HepG2 (cell line): ENCODE results near the gene UBE2C. TPM values are rescaled to one million over a fixed set of nuclear protein-coding genes. Genes with fewer than 3 reads are reported as not detected.
A peak's percentile ranks its signal among the peaks of the same experiment; 100 is the strongest.

Experiments used
- AGO1 ChIP-seq: fragments of 200-400 bp; formaldehyde crosslinking; IDR thresholded peaks from 2 replicates; pipeline ENCODE4 v1.6.1; 2017; ENCODE audit warnings: mild to moderate bottlenecking, low read depth, low read length, moderate library complexity; ENCODE audit not compliant: poor library complexity, severe bottlenecking
- BORCS8-MEF2B ChIP-seq: sonication (generic); formaldehyde crosslinking; IDR thresholded peaks from 2 replicates; pipeline ENCODE4 v1.8.0; 2022; ENCODE audit warnings: mild to moderate bottlenecking, missing genetic modification reagents
- EP300 ChIP-seq, 3 experiments: sonication (generic) in 1 of 3; formaldehyde crosslinking in 1 of 3; IDR thresholded peaks; 2 replicates each; pipeline versions ENCODE4 v1.5.1 to v1.6.1; 2011 to 2020; ENCODE audit warnings: low read depth in 2 of 3, low read length in 2 of 3, borderline replicate concordance in 1 of 3, improper control_type of control experiment in 1 of 3, mild to moderate bottlenecking in 1 of 3, missing genetic modification reagents in 1 of 3, moderate library complexity in 1 of 3
- ERF ChIP-seq: IDR thresholded peaks from 2 replicates; pipeline ENCODE4 v1.6.1; 2018; ENCODE audit warnings: missing biosample characterization, missing genetic modification reagents
- FOXP1 ChIP-seq, 2 experiments: fragments of 450-650 bp in 1 of 2; IDR thresholded peaks; 2 replicates each; pipeline ENCODE4 v1.6.1; 2017 to 2018; ENCODE audit warnings: antibody characterized with exemption in 1 of 2
- RNF2 ChIP-seq: fragments of 450-650 bp; conservative IDR thresholded peaks from 2 replicates; pipeline ENCODE4 v1.6.1; 2016; ENCODE audit warnings: low read depth
- SRY ChIP-seq: sonication (generic); formaldehyde crosslinking; IDR thresholded peaks from 2 replicates; pipeline ENCODE4 v1.8.0; 2022; ENCODE audit warnings: mild to moderate bottlenecking, missing genetic modification reagents
- TCF12 ChIP-seq, 2 experiments: fragments of 450-650 bp in 1 of 2; sonication (generic) in 1 of 2; formaldehyde crosslinking in 1 of 2; IDR thresholded peaks; 2 replicates each; pipeline versions ENCODE4 v1.6.1 to v1.8.0; 2017 to 2022; ENCODE audit warnings: antibody characterized with exemption in 1 of 2, mild to moderate bottlenecking in 1 of 2, missing genetic modification reagents in 1 of 2, moderate library complexity in 1 of 2
- TFDP1 ChIP-seq: IDR thresholded peaks from 2 replicates; pipeline ENCODE4 v1.6.1; 2016; ENCODE audit warnings: missing compliant biosample characterization, missing genetic modification reagents, borderline replicate concordance
- ZBTB38 ChIP-seq: sonication (generic); formaldehyde crosslinking; IDR thresholded peaks from 2 replicates; pipeline ENCODE4 v1.5.1; 2020; ENCODE audit warnings: mild to moderate bottlenecking, missing genetic modification reagents
- ZFP36 ChIP-seq: fragments of 150-350 bp; IDR thresholded peaks from 2 replicates; pipeline ENCODE4 v1.6.1; 2018; ENCODE audit warnings: borderline replicate concordance, low read length, low read depth; ENCODE audit not compliant: partially characterized antibody
- ZNF292 ChIP-seq: sonication (generic); formaldehyde crosslinking; IDR thresholded peaks from 2 replicates; pipeline ENCODE4 v1.8.1; 2022; ENCODE audit warnings: mild to moderate bottlenecking, low read depth, missing genetic modification reagents, borderline replicate concordance
- ZNF441 ChIP-seq: sonication (generic); formaldehyde crosslinking; IDR thresholded peaks from 2 replicates; pipeline ENCODE4 v1.7.0; 2021; ENCODE audit warnings: missing genetic modification reagents, borderline replicate concordance
- ZNF672 ChIP-seq: sonication (generic); formaldehyde crosslinking; IDR thresholded peaks from 2 replicates; pipeline ENCODE4 v1.8.1; 2022; ENCODE audit warnings: missing genetic modification reagents
- ZNF800 ChIP-seq: sonication (generic); formaldehyde crosslinking; IDR thresholded peaks from 2 replicates; pipeline ENCODE4 v1.4.0; 2020; ENCODE audit warnings: missing genetic modification reagents
- polyA plus RNA-seq, 8 experiments: library from polyadenylated mRNA; depleted of rRNA in 3 of 8; stranded (reverse) in 7 of 8; unstranded in 1 of 8; fragments of >200 nt; fragmentation: Illumina TruSeq in 4 of 8; extraction: Trizol in 4 of 8; gene quantifications; 2 replicates each; pipeline versions ENCODE4 v1.2.1 to v1.2.3, GENCODE V29; 2011 to 2016; ENCODE audit warnings: low read depth in 4 of 8, missing spikeins in 1 of 8, mixed read lengths in 1 of 8; ENCODE audit not compliant: insufficient read depth in 1 of 8
- total RNA-seq, 5 experiments: library from RNA; depleted of rRNA; stranded (reverse); fragments of >200 nt; fragmentation: Illumina TruSeq; extraction: Trizol; gene quantifications; 2 replicates each; pipeline ENCODE4 v1.2.3, GENCODE V29; 2016; ENCODE audit warnings: low read depth in 1 of 5
- TF ChIP-seq, protein P1 (sequence below): sonication (generic); formaldehyde crosslinking; IDR thresholded peaks from 2 replicates; pipeline ENCODE4 v1.5.1; 2020; ENCODE audit warnings: mild to moderate bottlenecking, missing genetic modification reagents, borderline replicate concordance
- TF ChIP-seq, protein P2 (sequence below): sonication (generic); formaldehyde crosslinking; IDR thresholded peaks from 2 replicates; pipeline ENCODE4 v1.4.0; 2020; ENCODE audit warnings: missing genetic modification reagents, borderline replicate concordance

Gene UBE2C
- total and polyA plus RNA-seq, 2 of the 13 experiments (the other 11 are each of a cell fraction or from before 2014, with no cell fraction given), result 100 to 123 TPM

- TF ChIP-seq ZNF292 (CRISPR knock-in tag) (no peak), ZBTB38 (CRISPR knock-in tag) (peak; percentile 88), ERF (peak; percentile 36; the same call in 1 of the 2 replicates), SRY (CRISPR knock-in tag) (peak; percentile 43; the same call in 1 of the 2 replicates), ZNF800 (CRISPR knock-in tag) (no peak), TCF12 (IDR thresholded peaks at IDR 0.05) (no peak), TCF12 (CRISPR knock-in tag; IDR thresholded peaks at IDR 0.05) (peak; percentile 52; the same call in 1 of the 2 replicates), ZNF441 (CRISPR knock-in tag) (no peak; the same call in 1 of the 2 replicates), TFDP1 (CRISPR knock-in tag) (peak; percentile 50; the same call in 1 of the 2 replicates), AGO1 (peak; percentile 93), ZFP36 (no peak), FOXP1 (IDR thresholded peaks at IDR 0.05) (no peak), FOXP1 (CRISPR knock-in tag; IDR thresholded peaks at IDR 0.05) (peak; percentile 12; the same call in 1 of the 2 replicates), ZNF672 (CRISPR knock-in tag) (peak; percentile 85; the same call in 1 of the 2 replicates), BORCS8-MEF2B (0 out of 2 replicates have a peak, but pooled peaks have one; percentile 54), RNF2 (peak; percentile 56; the same call in 1 of the 2 replicates), EP300 (IDR thresholded peaks at IDR 0.05; ENCODE audit: low read depth in 2 of 2, low read length in 2 of 2) (0 out of 4 replicates have a peak, but pooled peaks of 1 of the 2 experiments have one; percentile 3), EP300 (CRISPR knock-in tag; IDR thresholded peaks at IDR 0.05; ENCODE audit: borderline replicate concordance) (peak; percentile 38)
- TF ChIP-seq, protein P1, sequence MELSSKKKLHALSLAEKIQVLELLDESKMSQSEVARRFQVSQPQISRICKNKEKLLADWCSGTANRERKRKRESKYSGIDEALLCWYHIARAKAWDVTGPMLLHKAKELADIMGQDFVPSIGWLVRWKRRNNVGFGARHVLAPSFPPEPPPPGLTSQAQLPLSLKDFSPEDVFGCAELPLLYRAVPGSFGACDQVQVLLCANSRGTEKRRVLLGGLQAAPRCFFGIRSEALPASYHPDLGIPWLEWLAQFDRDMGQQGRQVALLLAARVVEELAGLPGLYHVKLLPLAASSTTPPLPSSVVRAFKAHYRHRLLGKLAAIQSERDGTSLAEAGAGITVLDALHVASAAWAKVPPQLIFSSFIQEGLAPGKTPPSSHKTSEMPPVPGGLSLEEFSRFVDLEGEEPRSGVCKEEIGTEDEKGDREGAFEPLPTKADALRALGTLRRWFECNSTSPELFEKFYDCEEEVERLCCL (CRISPR knock-in tag), result 0 out of 2 replicates have a peak, but pooled peaks have one; percentile 15
- TF ChIP-seq, protein P2, sequence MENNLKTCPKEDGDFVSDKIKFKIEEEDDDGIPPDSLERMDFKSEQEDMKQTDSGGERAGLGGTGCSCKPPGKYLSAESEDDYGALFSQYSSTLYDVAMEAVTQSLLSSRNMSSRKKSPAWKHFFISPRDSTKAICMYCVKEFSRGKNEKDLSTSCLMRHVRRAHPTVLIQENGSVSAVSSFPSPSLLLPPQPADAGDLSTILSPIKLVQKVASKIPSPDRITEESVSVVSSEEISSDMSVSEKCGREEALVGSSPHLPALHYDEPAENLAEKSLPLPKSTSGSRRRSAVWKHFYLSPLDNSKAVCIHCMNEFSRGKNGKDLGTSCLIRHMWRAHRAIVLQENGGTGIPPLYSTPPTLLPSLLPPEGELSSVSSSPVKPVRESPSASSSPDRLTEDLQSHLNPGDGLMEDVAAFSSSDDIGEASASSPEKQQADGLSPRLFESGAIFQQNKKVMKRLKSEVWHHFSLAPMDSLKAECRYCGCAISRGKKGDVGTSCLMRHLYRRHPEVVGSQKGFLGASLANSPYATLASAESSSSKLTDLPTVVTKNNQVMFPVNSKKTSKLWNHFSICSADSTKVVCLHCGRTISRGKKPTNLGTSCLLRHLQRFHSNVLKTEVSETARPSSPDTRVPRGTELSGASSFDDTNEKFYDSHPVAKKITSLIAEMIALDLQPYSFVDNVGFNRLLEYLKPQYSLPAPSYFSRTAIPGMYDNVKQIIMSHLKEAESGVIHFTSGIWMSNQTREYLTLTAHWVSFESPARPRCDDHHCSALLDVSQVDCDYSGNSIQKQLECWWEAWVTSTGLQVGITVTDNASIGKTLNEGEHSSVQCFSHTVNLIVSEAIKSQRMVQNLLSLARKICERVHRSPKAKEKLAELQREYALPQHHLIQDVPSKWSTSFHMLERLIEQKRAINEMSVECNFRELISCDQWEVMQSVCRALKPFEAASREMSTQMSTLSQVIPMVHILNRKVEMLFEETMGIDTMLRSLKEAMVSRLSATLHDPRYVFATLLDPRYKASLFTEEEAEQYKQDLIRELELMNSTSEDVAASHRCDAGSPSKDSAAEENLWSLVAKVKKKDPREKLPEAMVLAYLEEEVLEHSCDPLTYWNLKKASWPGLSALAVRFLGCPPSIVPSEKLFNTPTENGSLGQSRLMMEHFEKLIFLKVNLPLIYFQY (CRISPR knock-in tag), result peak; percentile 26; the same call in 1 of the 2 replicates
These were observed 21.7 kb downstream of the UBE2C start (continued) for GRCh38 chr20:45833883-45834796.
